Smooth muscle cell of bladder (primary cell): Measurements from ENCODE around the gene TLCD3A. TPM values are rescaled to one million over a fixed set of nuclear protein-coding genes. Genes with fewer than 3 reads are reported as not detected.

ENCODE experiments used
- total RNA-seq: library from RNA; depleted of rRNA; stranded (reverse); fragments of >200 nt; gene quantifications from 2 replicates; pipeline ENCODE4 v1.2.3, GENCODE V29; 2014

TLCD3A gene
- 15.4 and 21.1 TPM in 2 replicates for total RNA-seq

DNA sequence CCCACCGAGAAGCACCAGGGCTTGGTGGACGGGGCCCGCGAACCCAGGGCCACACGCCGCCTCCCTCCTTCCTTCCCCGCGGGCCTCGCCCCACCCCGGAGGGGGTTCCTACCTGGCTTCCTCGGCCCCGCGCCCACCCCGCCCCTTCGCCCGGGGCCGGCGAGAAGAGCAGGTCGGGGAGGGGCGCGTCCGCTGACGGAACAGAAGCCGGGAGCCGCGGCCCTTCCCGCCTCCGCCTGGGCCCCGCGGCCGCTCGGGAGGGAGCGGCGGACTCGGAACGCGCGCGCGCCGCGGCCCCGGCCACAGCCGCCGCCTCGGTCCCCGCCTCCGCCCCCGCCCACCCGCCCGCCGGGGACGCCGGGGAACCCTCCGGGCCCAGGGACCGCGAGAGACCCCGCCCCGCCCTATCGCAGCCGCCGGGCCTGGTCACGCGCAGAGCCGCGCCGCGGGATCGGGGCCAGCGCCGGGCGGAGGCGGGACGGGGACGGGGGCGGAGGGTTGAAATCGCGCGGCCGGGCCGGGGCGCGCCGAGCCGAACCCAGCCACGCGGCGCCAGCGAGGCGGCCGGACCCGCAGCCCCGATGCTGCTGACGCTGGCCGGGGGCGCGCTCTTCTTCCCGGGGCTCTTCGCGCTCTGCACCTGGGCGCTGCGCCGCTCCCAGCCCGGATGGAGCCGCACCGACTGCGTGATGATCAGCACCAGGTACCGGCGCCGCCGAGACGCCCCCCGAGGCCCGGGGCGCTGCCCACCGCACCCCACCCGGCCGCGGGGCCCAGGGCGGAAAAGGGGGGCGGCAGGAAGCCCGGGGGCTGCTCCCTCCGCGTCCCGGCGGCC, at the start of gene TLCD3A:
TSS of gene TLCD3A (plus strand) at position 530 of the 835 bp plus-strand sequence. CDS start at position 582, 52 bp downstream.

DNA sequence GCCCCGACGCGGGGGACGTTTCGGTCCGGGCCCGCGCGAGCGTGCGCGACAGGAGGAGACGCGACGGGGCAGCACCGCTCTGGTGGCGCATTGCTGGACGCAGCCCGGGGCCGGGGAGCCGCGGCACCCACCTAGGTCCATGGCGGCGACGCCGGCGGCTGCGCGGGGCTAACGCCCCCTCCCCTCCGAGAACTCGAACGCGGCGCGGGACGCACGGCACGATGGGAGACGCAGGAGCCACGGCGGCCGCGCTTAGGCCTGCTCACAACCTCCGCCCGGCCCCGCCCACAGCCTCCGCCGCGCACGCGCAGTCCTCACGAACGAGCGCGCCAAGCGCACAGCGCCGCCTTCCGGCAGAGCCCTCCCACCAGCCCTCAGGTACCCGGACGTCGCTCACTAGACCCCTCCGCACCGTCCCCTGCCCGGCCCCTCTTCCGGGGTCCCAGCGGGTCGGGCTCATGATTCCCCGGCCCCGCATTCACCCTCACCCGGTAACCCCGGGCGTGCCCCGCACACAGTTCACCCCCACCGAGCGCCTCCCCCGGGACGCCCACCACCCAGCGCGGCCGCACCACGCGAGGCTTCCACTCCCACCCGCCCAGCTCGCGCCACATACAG, 19.7 kb downstream of the TLCD3A start, which contains the start of gene GEMIN4:
TSS of gene GEMIN4 (minus strand) at position 263 of the 618 bp plus-strand sequence. CDS start at position 141, 122 bp downstream.

GRCh38 chr17:781805-782731, 49.7 kb downstream of the TLCD3A start, which contains the start of the genes GLOD4 and MRM3:
GLOD4 (minus strand) TSS chr17:782280; CDS start chr17:782255, 25 bp downstream.
MRM3 (plus strand) TSS chr17:782353; CDS start chr17:782379, 26 bp downstream.

Other genes starting within 250 kb of the TLCD3A start
- 13.8 and 20.6 TPM in 2 replicates for gene VPS53, start 17.8 kb upstream of the TLCD3A start, total RNA-seq
- gene GEMIN4, start 19.7 kb downstream of the TLCD3A start, total RNA-seq = 4.4 and 7.5 TPM in 2 replicates
- gene GLOD4, start 49.7 kb downstream of the TLCD3A start, total RNA-seq = 25.5 and 42.4 TPM in 2 replicates
- gene MRM3, start 49.8 kb downstream of the TLCD3A start, total RNA-seq = 13.5 and 14.4 TPM in 2 replicates
- 47.5 and 68.6 TPM in 2 replicates for gene NXN, start 247.2 kb downstream of the TLCD3A start, total RNA-seq